Neural cell (in vitro differentiated cells): ENCODE measurements around the gene CPNE4.

ENCODE experiments used
- EZH2 ChIP-seq: fragments of 200-600, 300-800 bp; shearing (Covaris generic), sonication (generic); IDR thresholded peaks from 2 replicates; pipeline ENCODE4 v1.6.1; 2014; ENCODE audit warnings: antibody characterized with exemption, low read length, borderline replicate concordance, mild to moderate bottlenecking; ENCODE audit not compliant: insufficient read depth, poor library complexity, severe bottlenecking
- POLR2AphosphoS5 ChIP-seq: IDR thresholded peaks from 2 replicates; pipeline ENCODE4 v1.6.1; 2012
- RAD21 ChIP-seq: fragments of 450-650 bp; conservative IDR thresholded peaks from 2 replicates; pipeline ENCODE4 v1.6.1; 2014; ENCODE audit warnings: antibody characterized with exemption, mild to moderate bottlenecking, moderate library complexity
- REST ChIP-seq: IDR thresholded peaks from 2 replicates; pipeline ENCODE4 v1.6.1; 2012; ENCODE audit warnings: borderline replicate concordance
- SMC3 ChIP-seq: fragments of 450-650 bp; conservative IDR thresholded peaks from 2 replicates; pipeline ENCODE4 v1.6.1; 2014; ENCODE audit warnings: antibody characterized with exemption, mild to moderate bottlenecking, moderate library complexity; ENCODE audit not compliant: poor library complexity
- TAF1 ChIP-seq: IDR thresholded peaks from 2 replicates; pipeline ENCODE4 v1.6.1; 2012; ENCODE audit warnings: low read depth
- TF ChIP-seq, protein P1 (sequence below): fragments of 450-650 bp; IDR thresholded peaks from 2 replicates; pipeline ENCODE4 v1.5.1; 2014; ENCODE audit warnings: antibody characterized with exemption, mild to moderate bottlenecking, moderate library complexity; ENCODE audit not compliant: poor library complexity, severe bottlenecking

DNA sequence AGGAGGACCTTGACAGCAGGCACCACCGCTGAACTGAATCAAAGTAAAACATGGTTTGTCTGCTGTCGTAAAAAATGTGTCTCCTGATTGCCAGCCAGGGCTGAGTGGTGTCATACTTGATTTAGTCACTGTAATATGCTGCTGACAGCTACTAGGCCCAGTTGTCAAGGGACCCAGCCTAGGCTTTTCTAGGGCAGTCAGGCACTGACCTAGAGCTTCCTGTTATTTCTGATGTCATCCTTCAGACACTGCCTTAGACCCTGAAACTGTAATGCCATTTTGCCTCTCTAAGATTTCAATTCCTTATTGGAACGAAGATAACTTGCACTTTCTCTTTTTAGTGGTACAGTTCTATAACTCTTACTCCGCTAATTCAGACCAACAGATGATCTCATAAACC, 529.4 kb downstream of the CPNE4 start:
- TF ChIP-seq, protein P1, sequence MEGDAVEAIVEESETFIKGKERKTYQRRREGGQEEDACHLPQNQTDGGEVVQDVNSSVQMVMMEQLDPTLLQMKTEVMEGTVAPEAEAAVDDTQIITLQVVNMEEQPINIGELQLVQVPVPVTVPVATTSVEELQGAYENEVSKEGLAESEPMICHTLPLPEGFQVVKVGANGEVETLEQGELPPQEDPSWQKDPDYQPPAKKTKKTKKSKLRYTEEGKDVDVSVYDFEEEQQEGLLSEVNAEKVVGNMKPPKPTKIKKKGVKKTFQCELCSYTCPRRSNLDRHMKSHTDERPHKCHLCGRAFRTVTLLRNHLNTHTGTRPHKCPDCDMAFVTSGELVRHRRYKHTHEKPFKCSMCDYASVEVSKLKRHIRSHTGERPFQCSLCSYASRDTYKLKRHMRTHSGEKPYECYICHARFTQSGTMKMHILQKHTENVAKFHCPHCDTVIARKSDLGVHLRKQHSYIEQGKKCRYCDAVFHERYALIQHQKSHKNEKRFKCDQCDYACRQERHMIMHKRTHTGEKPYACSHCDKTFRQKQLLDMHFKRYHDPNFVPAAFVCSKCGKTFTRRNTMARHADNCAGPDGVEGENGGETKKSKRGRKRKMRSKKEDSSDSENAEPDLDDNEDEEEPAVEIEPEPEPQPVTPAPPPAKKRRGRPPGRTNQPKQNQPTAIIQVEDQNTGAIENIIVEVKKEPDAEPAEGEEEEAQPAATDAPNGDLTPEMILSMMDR, result no peak
- no peak for TF ChIP-seq RAD21
- TF ChIP-seq EZH2, result no peak
- no peak for TF ChIP-seq TAF1
- no peak for TF ChIP-seq POLR2AphosphoS5
- TF ChIP-seq REST, result no peak
- TF ChIP-seq SMC3, result no peak
